ENCODE measurements around the gene PITPNM1. TPM values are rescaled to one million over a fixed set of nuclear protein-coding genes. Genes with fewer than 3 reads are reported as not detected.

PITPNM1 gene
- total and polyA plus RNA-seq, 2 of the 13 experiments (the other 11 are each of a cell fraction or from before 2014, with no cell fraction given): 8.2 to 8.5 TPM

DNA sequence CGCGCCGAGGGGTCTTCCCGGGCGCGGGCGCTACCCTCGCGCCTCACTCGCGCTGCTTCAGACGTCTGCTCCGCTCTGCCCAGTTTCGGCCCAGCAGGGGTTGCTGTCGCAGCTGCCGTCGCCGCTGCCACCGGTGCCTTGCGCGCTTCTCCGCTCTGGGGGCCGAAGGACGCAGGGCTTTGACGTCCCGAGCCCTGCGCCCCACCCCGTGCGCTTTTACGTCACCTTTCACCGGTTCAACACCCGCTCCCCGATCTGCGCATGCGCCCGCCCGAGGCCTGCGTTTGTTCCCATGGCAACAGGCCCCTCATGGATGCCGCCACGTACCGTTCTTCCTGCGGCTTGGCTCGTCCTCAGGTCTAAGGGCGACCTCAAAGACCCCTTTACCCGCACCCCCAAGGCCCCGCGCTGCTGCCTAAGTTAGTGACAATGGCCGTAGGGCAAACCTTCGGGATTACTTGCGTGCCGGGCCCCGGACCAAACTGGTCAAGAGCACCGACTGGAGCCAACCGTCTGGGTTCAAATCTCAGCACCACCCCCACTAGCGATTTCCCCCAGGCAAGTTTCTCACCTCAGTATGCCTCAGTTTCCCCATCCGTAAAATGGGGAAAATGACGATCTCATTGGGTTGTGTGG lies 3.4 kb upstream of the PITPNM1 start (continued):
- TF ChIP-seq, protein P1, sequence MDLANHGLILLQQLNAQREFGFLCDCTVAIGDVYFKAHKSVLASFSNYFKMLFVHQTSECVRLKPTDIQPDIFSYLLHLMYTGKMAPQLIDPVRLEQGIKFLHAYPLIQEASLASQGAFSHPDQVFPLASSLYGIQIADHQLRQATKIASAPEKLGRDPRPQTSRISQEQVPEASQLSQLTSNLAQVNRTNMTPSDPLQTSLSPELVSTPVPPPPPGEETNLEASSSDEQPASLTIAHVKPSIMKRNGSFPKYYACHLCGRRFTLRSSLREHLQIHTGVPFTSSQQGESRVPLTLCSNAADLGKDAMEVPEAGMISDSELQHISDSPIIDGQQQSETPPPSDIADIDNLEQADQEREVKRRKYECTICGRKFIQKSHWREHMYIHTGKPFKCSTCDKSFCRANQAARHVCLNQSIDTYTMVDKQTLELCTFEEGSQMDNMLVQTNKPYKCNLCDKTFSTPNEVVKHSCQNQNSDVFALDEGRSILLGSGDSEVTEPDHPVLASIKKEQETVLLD (CRISPR knock-in tag; IDR thresholded peaks at IDR 0.05; ENCODE audit: low read depth): no peak
- TF ChIP-seq, protein P2, sequence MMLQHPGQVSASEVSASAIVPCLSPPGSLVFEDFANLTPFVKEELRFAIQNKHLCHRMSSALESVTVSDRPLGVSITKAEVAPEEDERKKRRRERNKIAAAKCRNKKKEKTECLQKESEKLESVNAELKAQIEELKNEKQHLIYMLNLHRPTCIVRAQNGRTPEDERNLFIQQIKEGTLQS (CRISPR knock-in tag; IDR thresholded peaks at IDR 0.05): no peak
- TF ChIP-seq WIZ (CRISPR knock-in tag; IDR thresholded peaks at IDR 0.05) (no peak), GFI1 (CRISPR knock-in tag; IDR thresholded peaks at IDR 0.05; ENCODE audit: borderline replicate concordance) (no peak), NR3C1 (CRISPR knock-in tag; IDR thresholded peaks at IDR 0.05) (no peak), ZNF761 (CRISPR knock-in tag; conservative IDR thresholded peaks at IDR 0.05) (no peak), ZNF543 (CRISPR knock-in tag; IDR thresholded peaks at IDR 0.05) (no peak), ZFX (CRISPR knock-in tag; IDR thresholded peaks at IDR 0.05; ENCODE audit: low read depth) (no peak), JUNB (CRISPR knock-in tag; IDR thresholded peaks at IDR 0.05; ENCODE audit: borderline replicate concordance) (no peak), TBX2 (CRISPR knock-in tag; IDR thresholded peaks at IDR 0.05; ENCODE audit: borderline replicate concordance) (peak; percentile 55; the same call in 1 of the 2 replicates), KDM3A (CRISPR knock-in tag; IDR thresholded peaks at IDR 0.05; ENCODE audit: low read depth) (no peak), POLR2AphosphoS2 (IDR thresholded peaks at IDR 0.05; ENCODE audit: low read depth, low read length) (no peak), ZNF10 (CRISPR knock-in tag; IDR thresholded peaks at IDR 0.05; ENCODE audit: borderline replicate concordance, low read depth) (no peak), MEF2D (CRISPR knock-in tag; IDR thresholded peaks at IDR 0.05) (0 out of 2 replicates have a peak, but pooled peaks have one; percentile 30), PITX1 (CRISPR knock-in tag; IDR thresholded peaks at IDR 0.05) (no peak), ZNF550 (CRISPR knock-in tag; IDR thresholded peaks at IDR 0.05; ENCODE audit: borderline replicate concordance) (no peak), HOXA7 (CRISPR knock-in tag; IDR thresholded peaks at IDR 0.05) (no peak), MYNN (CRISPR knock-in tag; IDR thresholded peaks at IDR 0.05; ENCODE audit: low read depth) (no peak), ZNF878 (CRISPR knock-in tag; IDR thresholded peaks at IDR 0.05) (no peak), GATAD1 (CRISPR knock-in tag; IDR thresholded peaks at IDR 0.05) (peak; percentile 91), ATF1 (CRISPR knock-in tag; IDR thresholded peaks at IDR 0.05) (peak; percentile 91)
- TF ChIP-seq, protein P3, sequence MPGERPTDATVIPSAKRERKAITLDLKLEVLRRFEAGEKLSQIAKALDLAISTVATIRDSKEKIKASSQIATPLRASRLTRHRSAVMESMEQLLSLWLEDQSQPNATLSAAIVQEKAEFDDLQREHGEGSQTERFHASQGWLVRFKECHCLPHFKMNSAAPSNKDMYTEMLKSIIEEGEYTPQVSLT (CRISPR knock-in tag; IDR thresholded peaks at IDR 0.05; ENCODE audit: borderline replicate concordance, low read depth): no peak
- TF ChIP-seq, protein P4, sequence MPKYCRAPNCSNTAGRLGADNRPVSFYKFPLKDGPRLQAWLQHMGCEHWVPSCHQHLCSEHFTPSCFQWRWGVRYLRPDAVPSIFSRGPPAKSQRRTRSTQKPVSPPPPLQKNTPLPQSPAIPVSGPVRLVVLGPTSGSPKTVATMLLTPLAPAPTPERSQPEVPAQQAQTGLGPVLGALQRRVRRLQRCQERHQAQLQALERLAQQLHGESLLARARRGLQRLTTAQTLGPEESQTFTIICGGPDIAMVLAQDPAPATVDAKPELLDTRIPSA (CRISPR knock-in tag; IDR thresholded peaks at IDR 0.05; ENCODE audit: borderline replicate concordance): no peak
- TF ChIP-seq, protein P5, sequence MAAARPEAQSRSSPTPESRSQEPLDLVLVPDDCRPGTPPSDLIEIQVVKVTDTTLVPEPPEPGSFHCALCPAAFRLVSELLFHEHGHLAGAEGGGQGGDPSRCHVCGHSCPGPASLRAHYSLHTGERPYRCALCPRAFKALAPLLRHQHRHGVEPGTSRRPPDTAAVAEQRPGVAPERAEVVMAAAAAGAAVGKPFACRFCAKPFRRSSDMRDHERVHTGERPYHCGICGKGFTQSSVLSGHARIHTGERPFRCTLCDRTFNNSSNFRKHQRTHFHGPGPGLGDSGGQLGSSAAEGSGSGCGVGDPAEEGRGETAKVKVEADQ (CRISPR knock-in tag; IDR thresholded peaks at IDR 0.05; ENCODE audit: borderline replicate concordance): no peak
- TF ChIP-seq, protein P6, sequence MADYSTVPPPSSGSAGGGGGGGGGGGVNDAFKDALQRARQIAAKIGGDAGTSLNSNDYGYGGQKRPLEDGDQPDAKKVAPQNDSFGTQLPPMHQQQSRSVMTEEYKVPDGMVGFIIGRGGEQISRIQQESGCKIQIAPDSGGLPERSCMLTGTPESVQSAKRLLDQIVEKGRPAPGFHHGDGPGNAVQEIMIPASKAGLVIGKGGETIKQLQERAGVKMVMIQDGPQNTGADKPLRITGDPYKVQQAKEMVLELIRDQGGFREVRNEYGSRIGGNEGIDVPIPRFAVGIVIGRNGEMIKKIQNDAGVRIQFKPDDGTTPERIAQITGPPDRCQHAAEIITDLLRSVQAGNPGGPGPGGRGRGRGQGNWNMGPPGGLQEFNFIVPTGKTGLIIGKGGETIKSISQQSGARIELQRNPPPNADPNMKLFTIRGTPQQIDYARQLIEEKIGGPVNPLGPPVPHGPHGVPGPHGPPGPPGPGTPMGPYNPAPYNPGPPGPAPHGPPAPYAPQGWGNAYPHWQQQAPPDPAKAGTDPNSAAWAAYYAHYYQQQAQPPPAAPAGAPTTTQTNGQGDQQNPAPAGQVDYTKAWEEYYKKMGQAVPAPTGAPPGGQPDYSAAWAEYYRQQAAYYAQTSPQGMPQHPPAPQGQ (CRISPR knock-in tag; IDR thresholded peaks at IDR 0.05; ENCODE audit: borderline replicate concordance): no peak

Measured in HepG2 (cell line).